GM12891 (cell line): Measurements from ENCODE around the gene GRIK3.
A peak's percentile ranks its signal among the peaks of the same experiment; 100 is the strongest.

Source experiments
- DNase-seq: peaks from one replicate; pipeline ENCODE4 v3.0.0; 2011; ENCODE audit warnings: low spot score; ENCODE audit not compliant: insufficient read length
- FAIRE-seq: peaks from 2 replicates; lab custom pipeline; 2011; peaks lifted over from hg19 to GRCh38; lab: Jason Lieb, UNC
- PAX5 ChIP-seq: IDR thresholded peaks from 2 replicates; pipeline ENCODE4 v1.6.1; 2011; ENCODE audit warnings: low read length, moderate library complexity, mild to moderate bottlenecking; ENCODE audit not compliant: insufficient read depth, severe bottlenecking
- POLR2A ChIP-seq: IDR thresholded peaks from 2 replicates; pipeline ENCODE4 v1.6.1; 2011; ENCODE audit warnings: low read depth, low read length, control low read depth
- POLR2AphosphoS5 ChIP-seq: IDR thresholded peaks from 2 replicates; pipeline ENCODE4 v1.6.1; 2011; ENCODE audit warnings: low read depth, low read length, control low read depth
- POU2F2 ChIP-seq: IDR thresholded peaks from 2 replicates; pipeline ENCODE4 v1.6.1; 2011; ENCODE audit warnings: low read depth, mild to moderate bottlenecking, control low read depth, low read length, moderate library complexity
- SPI1 ChIP-seq: IDR thresholded peaks from 2 replicates; pipeline ENCODE4 v1.6.1; 2011; ENCODE audit warnings: low read depth, low read length, control low read depth
- TAF1 ChIP-seq: IDR thresholded peaks from 2 replicates; pipeline ENCODE4 v1.6.1; 2011; ENCODE audit warnings: low read depth, low read length, control low read depth

The GRIK3 gene

GRCh38 chr1:36934061-36934460, 100.3 kb downstream of the GRIK3 start:
- no peak for DNase-seq
- TF ChIP-seq POLR2AphosphoS5, result no peak
- TF ChIP-seq POLR2A, result no peak
- TF ChIP-seq TAF1, result no peak
- TF ChIP-seq PAX5, result no peak
- TF ChIP-seq SPI1, result no peak
- TF ChIP-seq POU2F2, result no peak

GRCh38 chr1:36927826-36928225, 106.5 kb downstream of the GRIK3 start:
- no peak for TF ChIP-seq SPI1
- no peak for TF ChIP-seq PAX5
- no peak for TF ChIP-seq POLR2A
- TF ChIP-seq TAF1, result no peak
- no peak for TF ChIP-seq POLR2AphosphoS5
- TF ChIP-seq POU2F2, result no peak
- FAIRE-seq (no peak), DNase-seq (no peak)

More at GRCh38 chr1:36934061-36934460, 100.3 kb downstream of the GRIK3 start:
- FAIRE-seq, result no peak

- DNase-seq, result no peak
- peak; percentile 9 for FAIRE-seq
- no peak for TF ChIP-seq POLR2A
- TF ChIP-seq SPI1, result no peak
- no peak for TF ChIP-seq POU2F2
- no peak for TF ChIP-seq TAF1
- TF ChIP-seq POLR2AphosphoS5, result no peak
- TF ChIP-seq PAX5, result no peak
These were observed 109.1 kb downstream of the GRIK3 start for GRCh38 chr1:36925251-36925650.

- FAIRE-seq (no peak), DNase-seq (peak; percentile 39)
- TF ChIP-seq PAX5 (no peak), POLR2A (no peak), POU2F2 (no peak), POLR2AphosphoS5 (no peak), SPI1 (no peak)
These were observed 110.0 kb downstream of the GRIK3 start for GRCh38 chr1:36924282-36924811.

- TF ChIP-seq POU2F2, result no peak
- no peak for TF ChIP-seq POLR2A
- TF ChIP-seq SPI1, result no peak
- no peak for TF ChIP-seq POLR2AphosphoS5
- TF ChIP-seq PAX5, result no peak
- no peak for TF ChIP-seq TAF1
- no peak for FAIRE-seq
These were observed 111.5 kb downstream of the GRIK3 start for GRCh38 chr1:36922593-36923426.

GRCh38 chr1:36922071-36922470, 112.2 kb downstream of the GRIK3 start:
- TF ChIP-seq POLR2A, result no peak
- TF ChIP-seq POU2F2, result no peak
- FAIRE-seq (no peak), DNase-seq (no peak)

More at GRCh38 chr1:36922593-36923426, 111.5 kb downstream of the GRIK3 start:
- no peak for DNase-seq

GRCh38 chr1:36920801-36921405, 113.4 kb downstream of the GRIK3 start:
- FAIRE-seq (no peak), DNase-seq (no peak)

GRCh38 chr1:36920371-36920770, 113.9 kb downstream of the GRIK3 start:
- no peak for TF ChIP-seq PAX5
- no peak for TF ChIP-seq SPI1
- TF ChIP-seq POLR2A, result no peak
- no peak for TF ChIP-seq TAF1
- no peak for TF ChIP-seq POLR2AphosphoS5
- TF ChIP-seq POU2F2, result no peak
- FAIRE-seq (no peak), DNase-seq (no peak)

More at GRCh38 chr1:36920801-36921405, 113.4 kb downstream of the GRIK3 start:
- TF ChIP-seq POU2F2 (no peak), POLR2AphosphoS5 (no peak), POLR2A (no peak), SPI1 (no peak), TAF1 (no peak), PAX5 (no peak)

- FAIRE-seq (no peak), DNase-seq (no peak)
- TF ChIP-seq POU2F2 (no peak), TAF1 (no peak), PAX5 (no peak), POLR2AphosphoS5 (no peak), SPI1 (no peak), POLR2A (no peak)
These were observed 114.7 kb downstream of the GRIK3 start for GRCh38 chr1:36919491-36920145.
